ENCODE results near the gene TP63.
"Not testable (repeated sequence)": the region's sequence is repeated elsewhere in the genome, so short reads cannot be mapped to it uniquely, and the experiment has no call there.

The TP63 gene

GRCh38 chr3:189728915-189729314, 97.7 kb downstream of the TP63 start:
- no peak for DNase-seq

GRCh38 chr3:189734061-189734460, 102.9 kb downstream of the TP63 start:
- DNase-seq, result no peak

GRCh38 chr3:189735913-189736312, 104.7 kb downstream of the TP63 start:
- no peak for DNase-seq

- no peak for DNase-seq
Measured at GRCh38 chr3:189737071-189737470, 105.9 kb downstream of the TP63 start.

- no peak for DNase-seq
Measured at GRCh38 chr3:189737619-189738018, 106.4 kb downstream of the TP63 start.

- DNase-seq, result no peak
Measured at GRCh38 chr3:189739378-189739777, 108.2 kb downstream of the TP63 start.

- DNase-seq, result no peak
Measured at GRCh38 chr3:189740156-189740555, 109.0 kb downstream of the TP63 start.

- no peak for DNase-seq
Measured at GRCh38 chr3:189744235-189744634, 113.0 kb downstream of the TP63 start.

GRCh38 chr3:189745622-189746021, 114.4 kb downstream of the TP63 start:
- DNase-seq, result no peak

GRCh38 chr3:189748046-189748445, 116.9 kb downstream of the TP63 start:
- no peak for DNase-seq

- not testable (repeated sequence) for DNase-seq
Measured at GRCh38 chr3:189750972-189751371, 119.8 kb downstream of the TP63 start.

GRCh38 chr3:189754356-189754755, 123.2 kb downstream of the TP63 start:
- no peak for DNase-seq

- peak; percentile 20 for DNase-seq
Measured at GRCh38 chr3:189756582-189757078, 125.4 kb downstream of the TP63 start.

GRCh38 chr3:189758186-189758585, 127.0 kb downstream of the TP63 start:
- no peak for DNase-seq

GRCh38 chr3:189766416-189766815, 135.2 kb downstream of the TP63 start:
- no peak for DNase-seq

- DNase-seq, result no peak
Measured at GRCh38 chr3:189771842-189772450, 140.8 kb downstream of the TP63 start.

GRCh38 chr3:189772584-189772983, 141.4 kb downstream of the TP63 start:
- DNase-seq, result no peak

GRCh38 chr3:189773056-189773455, 141.9 kb downstream of the TP63 start:
- DNase-seq, result no peak

- DNase-seq, result no peak
Measured at GRCh38 chr3:189776149-189776824, 145.1 kb downstream of the TP63 start.

GRCh38 chr3:189778340-189778950, 147.3 kb downstream of the TP63 start:
- DNase-seq, result no peak

- no peak for DNase-seq
Measured at GRCh38 chr3:189779166-189779565, 148.0 kb downstream of the TP63 start.

- DNase-seq, result no peak
Measured at GRCh38 chr3:189780546-189781270, 149.5 kb downstream of the TP63 start.

GRCh38 chr3:189781415-189781814, 150.2 kb downstream of the TP63 start:
- DNase-seq, result no peak

Data from NCI-H345 (cell line).